Measurements from ENCODE around the gene AOPEP. TPM values are rescaled to one million over a fixed set of nuclear protein-coding genes. Genes with fewer than 3 reads are reported as not detected.
A peak's percentile ranks its signal among the peaks of the same experiment; 100 is the strongest.

The AOPEP gene
- total and polyA plus RNA-seq, 2 of the 13 experiments (the other 11 are each of a cell fraction or from before 2014, with no cell fraction given): 22.2 to 41.6 TPM

DNA sequence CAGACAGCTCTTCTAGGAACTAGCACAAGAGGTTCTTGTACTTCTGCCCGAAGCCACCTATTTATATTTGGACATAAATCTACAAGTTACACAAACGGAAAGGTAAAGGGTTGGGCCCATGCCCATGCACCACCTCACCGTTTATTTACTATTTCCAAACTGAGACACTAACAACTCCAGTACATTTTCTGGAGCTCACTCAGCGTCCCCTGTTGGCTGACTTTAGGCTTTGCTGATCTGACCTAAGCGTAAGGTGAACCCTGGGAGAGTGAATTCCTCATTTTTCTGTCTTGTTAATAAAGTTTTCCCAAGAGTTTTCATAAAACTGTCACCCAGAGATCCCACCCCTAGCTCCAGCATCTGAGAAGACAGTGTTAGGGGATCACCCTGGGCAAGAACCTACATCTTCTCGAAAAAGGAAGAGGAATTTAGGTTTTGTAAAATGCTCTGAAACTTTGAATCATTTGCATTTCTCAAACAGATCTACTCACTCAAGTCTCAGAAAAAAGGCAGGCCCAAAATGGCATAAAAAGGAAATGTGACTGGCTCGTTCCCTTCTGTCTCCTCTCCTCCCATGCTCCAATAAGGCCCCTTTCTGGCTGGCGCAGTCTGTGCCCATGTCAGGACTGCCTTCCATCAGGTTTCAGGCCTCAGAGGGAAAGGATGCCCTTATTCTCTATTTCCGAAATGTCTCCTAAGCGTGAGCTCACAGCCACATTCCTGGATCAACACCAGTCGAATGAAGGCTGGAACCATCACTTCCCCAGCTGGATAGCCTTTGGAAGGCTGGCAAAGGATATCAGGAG lies 389.7 kb downstream of the AOPEP start:
- Histone ChIP-seq H4K20me1 (ENCODE audit: insufficient read depth, low read length) (no peaks in the 10 kb centered on the region), H3K79me2 (ENCODE audit: insufficient read depth, low read length) (no peaks in the 10 kb centered on the region), H3K27ac (ENCODE audit: extremely low read length, insufficient read depth, low read length) (no peak overlapping the region), H2AFZ (ENCODE audit: low read length) (no peak overlapping the region), H3K4me3 (replicated peaks in 1 of 3; ENCODE audit: insufficient read depth in 1 of 3, low read depth in 2 of 3, low read length in 3 of 3) (no peak overlapping the region), H3K4me2 (ENCODE audit: low read depth, low read length) (no peak overlapping the region), H3K9me3 (ENCODE audit: low read length) (no peaks in the 10 kb centered on the region), H3K36me3 (replicated peaks in 1 of 2; ENCODE audit: control insufficient read depth in 1 of 2, insufficient read depth in 2 of 2, low read length in 2 of 2) (peaks cover 0 to 6% of the 10 kb centered on the region in 2 experiments; a peak in 3 of 5 replicates), H3K9ac (ENCODE audit: insufficient read depth, low read depth, low read length) (no peak overlapping the region), H3K4me1 (ENCODE audit: insufficient read depth, low read length) (no peaks in the 10 kb centered on the region), H3K27me3 (ENCODE audit: control insufficient read depth in 1 of 2, insufficient read depth in 2 of 2, low read length in 2 of 2) (no peaks in the 10 kb centered on the region)
- BruUV-seq (replicated peaks): no TSS peak
- TF ChIP-seq STAG1 (CRISPR knock-in tag; IDR thresholded peaks at IDR 0.05) (peak; percentile 60), SMC3 (IDR thresholded peaks at IDR 0.05; ENCODE audit: low read length) (0 out of 2 replicates have a peak, but pooled peaks have one; percentile 28)
- TF ChIP-seq, protein P1, sequence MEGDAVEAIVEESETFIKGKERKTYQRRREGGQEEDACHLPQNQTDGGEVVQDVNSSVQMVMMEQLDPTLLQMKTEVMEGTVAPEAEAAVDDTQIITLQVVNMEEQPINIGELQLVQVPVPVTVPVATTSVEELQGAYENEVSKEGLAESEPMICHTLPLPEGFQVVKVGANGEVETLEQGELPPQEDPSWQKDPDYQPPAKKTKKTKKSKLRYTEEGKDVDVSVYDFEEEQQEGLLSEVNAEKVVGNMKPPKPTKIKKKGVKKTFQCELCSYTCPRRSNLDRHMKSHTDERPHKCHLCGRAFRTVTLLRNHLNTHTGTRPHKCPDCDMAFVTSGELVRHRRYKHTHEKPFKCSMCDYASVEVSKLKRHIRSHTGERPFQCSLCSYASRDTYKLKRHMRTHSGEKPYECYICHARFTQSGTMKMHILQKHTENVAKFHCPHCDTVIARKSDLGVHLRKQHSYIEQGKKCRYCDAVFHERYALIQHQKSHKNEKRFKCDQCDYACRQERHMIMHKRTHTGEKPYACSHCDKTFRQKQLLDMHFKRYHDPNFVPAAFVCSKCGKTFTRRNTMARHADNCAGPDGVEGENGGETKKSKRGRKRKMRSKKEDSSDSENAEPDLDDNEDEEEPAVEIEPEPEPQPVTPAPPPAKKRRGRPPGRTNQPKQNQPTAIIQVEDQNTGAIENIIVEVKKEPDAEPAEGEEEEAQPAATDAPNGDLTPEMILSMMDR (CRISPR knock-in tag; IDR thresholded peaks at IDR 0.05): peak; percentile 48
- TF ChIP-seq, protein P2, sequence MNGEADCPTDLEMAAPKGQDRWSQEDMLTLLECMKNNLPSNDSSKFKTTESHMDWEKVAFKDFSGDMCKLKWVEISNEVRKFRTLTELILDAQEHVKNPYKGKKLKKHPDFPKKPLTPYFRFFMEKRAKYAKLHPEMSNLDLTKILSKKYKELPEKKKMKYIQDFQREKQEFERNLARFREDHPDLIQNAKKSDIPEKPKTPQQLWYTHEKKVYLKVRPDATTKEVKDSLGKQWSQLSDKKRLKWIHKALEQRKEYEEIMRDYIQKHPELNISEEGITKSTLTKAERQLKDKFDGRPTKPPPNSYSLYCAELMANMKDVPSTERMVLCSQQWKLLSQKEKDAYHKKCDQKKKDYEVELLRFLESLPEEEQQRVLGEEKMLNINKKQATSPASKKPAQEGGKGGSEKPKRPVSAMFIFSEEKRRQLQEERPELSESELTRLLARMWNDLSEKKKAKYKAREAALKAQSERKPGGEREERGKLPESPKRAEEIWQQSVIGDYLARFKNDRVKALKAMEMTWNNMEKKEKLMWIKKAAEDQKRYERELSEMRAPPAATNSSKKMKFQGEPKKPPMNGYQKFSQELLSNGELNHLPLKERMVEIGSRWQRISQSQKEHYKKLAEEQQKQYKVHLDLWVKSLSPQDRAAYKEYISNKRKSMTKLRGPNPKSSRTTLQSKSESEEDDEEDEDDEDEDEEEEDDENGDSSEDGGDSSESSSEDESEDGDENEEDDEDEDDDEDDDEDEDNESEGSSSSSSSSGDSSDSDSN (CRISPR knock-in tag; IDR thresholded peaks at IDR 0.05): no peak
- FAIRE-seq (no peak), DNase-seq (ENCODE audit: low spot score) (peak; percentile 18), ATAC-seq (peak; percentile 59)
- intact Hi-C loops (cut with micrococcal nuclease; ENCODE audit: unreplicated experiment): no loop called here
- in situ Hi-C loops (cut with HindIII; ENCODE audit: extremely low pct_ligation_motif_present, low pct_unique_long_range_greater_than_20kb): no loop called here
- ChIA-PET CTCF (ENCODE audit: low intra/inter-chr PET ratio, low total read pairs) (no interaction called here), POLR2A (no interaction called here)
- 88% methylated on average over 11 of the region's 11 CpGs for WGBS (ENCODE audit: low lambda C conversion rate)
